Esophagus squamous epithelium (tissue), 4 donors: ENCODE results near the gene RGS9.

Experiments
- POLR2A ChIP-seq, 4 donors: fragments of 450-650 bp; IDR thresholded peaks; one replicate each; pipeline ENCODE4 v1.6.1; 2017; ENCODE audit warnings: antibody characterized with exemption in 4 of 4, mild to moderate bottlenecking in 4 of 4, moderate library complexity in 3 of 4
- TF ChIP-seq, protein P1 (sequence below), 6 experiments: fragments of 450-650 bp in 4 of 6; fragments of 200-600 bp in 2 of 6; sonication (generic) in 2 of 6; IDR thresholded peaks; one replicate each; pipeline ENCODE4 v1.5.1; 2016 to 2019; ENCODE audit warnings: antibody characterized with exemption in 6 of 6, mild to moderate bottlenecking in 4 of 6, moderate library complexity in 4 of 6

DNA sequence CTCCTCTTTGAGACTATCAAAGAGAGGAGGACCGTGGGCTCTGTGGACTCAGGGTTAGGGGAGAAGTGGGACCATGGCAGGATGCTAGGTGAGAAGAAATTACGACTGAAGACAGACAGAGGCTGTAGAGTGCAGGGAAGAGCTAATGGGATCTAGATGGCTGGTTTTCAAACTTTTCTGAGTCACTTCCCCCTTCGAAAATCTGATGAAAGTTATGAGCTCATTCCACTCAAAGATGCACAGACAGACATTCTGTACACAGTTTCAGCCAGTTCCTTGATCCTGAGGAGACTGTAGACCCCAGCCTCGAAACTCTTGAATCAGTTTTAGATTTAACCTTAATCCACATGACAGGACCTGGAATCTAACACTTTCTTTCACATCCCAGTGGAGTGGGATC, 40.7 kb downstream of the RGS9 start:
- no peak for TF ChIP-seq POLR2A (IDR thresholded peaks at IDR 0.05)
- TF ChIP-seq, protein P1, sequence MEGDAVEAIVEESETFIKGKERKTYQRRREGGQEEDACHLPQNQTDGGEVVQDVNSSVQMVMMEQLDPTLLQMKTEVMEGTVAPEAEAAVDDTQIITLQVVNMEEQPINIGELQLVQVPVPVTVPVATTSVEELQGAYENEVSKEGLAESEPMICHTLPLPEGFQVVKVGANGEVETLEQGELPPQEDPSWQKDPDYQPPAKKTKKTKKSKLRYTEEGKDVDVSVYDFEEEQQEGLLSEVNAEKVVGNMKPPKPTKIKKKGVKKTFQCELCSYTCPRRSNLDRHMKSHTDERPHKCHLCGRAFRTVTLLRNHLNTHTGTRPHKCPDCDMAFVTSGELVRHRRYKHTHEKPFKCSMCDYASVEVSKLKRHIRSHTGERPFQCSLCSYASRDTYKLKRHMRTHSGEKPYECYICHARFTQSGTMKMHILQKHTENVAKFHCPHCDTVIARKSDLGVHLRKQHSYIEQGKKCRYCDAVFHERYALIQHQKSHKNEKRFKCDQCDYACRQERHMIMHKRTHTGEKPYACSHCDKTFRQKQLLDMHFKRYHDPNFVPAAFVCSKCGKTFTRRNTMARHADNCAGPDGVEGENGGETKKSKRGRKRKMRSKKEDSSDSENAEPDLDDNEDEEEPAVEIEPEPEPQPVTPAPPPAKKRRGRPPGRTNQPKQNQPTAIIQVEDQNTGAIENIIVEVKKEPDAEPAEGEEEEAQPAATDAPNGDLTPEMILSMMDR (IDR thresholded peaks at IDR 0.05), result no peak
